Measurements from ENCODE around the gene SLC6A12. TPM values are rescaled to one million over a fixed set of nuclear protein-coding genes. Genes with fewer than 3 reads are reported as not detected.

SLC6A12 gene
- total RNA-seq, 1 donor from 2014 or later = 14.2 TPM

- TF ChIP-seq CTCF (IDR thresholded peaks at IDR 0.05) = no peak
- Histone ChIP-seq H3K9me3 (no peaks in the 10 kb centered on the region), H3K27me3 (ENCODE audit: low read depth) (no peaks in the 10 kb centered on the region), H3K4me1 (peaks cover 4% of the 10 kb centered on the region), H3K4me3 (no peak overlapping the region), H3K27ac (no peak overlapping the region), H3K36me3 (no peaks in the 10 kb centered on the region)
- ATAC-seq (no peak), DNase-seq (no peak)
- intact Hi-C loops (cut with DNase I) = no loop called here
Observed at GRCh38 chr12:228846-229200, 14.9 kb upstream of the SLC6A12 start.

- H3K4me1 ChIP-seq = peaks cover 2% of the 10 kb centered on the region
- no peak overlapping the region for H3K27ac ChIP-seq
- no peaks in the 10 kb centered on the region for H3K9me3 ChIP-seq
- H3K27me3 ChIP-seq (ENCODE audit: low read depth) = no peaks in the 10 kb centered on the region
- DNase-seq (no peak), ATAC-seq (no peak)
- intact Hi-C loops (cut with DNase I) = no loop called here
- H3K4me3 ChIP-seq = no peak overlapping the region
- no peaks in the 10 kb centered on the region for H3K36me3 ChIP-seq
- no peak for TF ChIP-seq CTCF (IDR thresholded peaks at IDR 0.05)
Observed at GRCh38 chr12:227923-228845, 14.2 kb upstream of the SLC6A12 start.

GRCh38 chr12:227286-227915 lies 13.4 kb upstream of the SLC6A12 start:
- H3K4me1 ChIP-seq = no peaks in the 10 kb centered on the region
- H3K27me3 ChIP-seq (ENCODE audit: low read depth) = no peaks in the 10 kb centered on the region
- no peaks in the 10 kb centered on the region for H3K36me3 ChIP-seq
- no peak for TF ChIP-seq CTCF (IDR thresholded peaks at IDR 0.05)
- ATAC-seq = no peak
- H3K27ac ChIP-seq = no peak overlapping the region
- DNase-seq = no peak
- no peaks in the 10 kb centered on the region for H3K9me3 ChIP-seq
- H3K4me3 ChIP-seq = no peak overlapping the region
- intact Hi-C loops (cut with DNase I) = no loop called here

- DNase-seq (no peak), ATAC-seq (no peak)
- TF ChIP-seq CTCF (IDR thresholded peaks at IDR 0.05) = no peak
- Histone ChIP-seq H3K36me3 (no peaks in the 10 kb centered on the region), H3K27ac (no peak overlapping the region), H3K4me1 (no peaks in the 10 kb centered on the region), H3K27me3 (ENCODE audit: low read depth) (no peaks in the 10 kb centered on the region), H3K9me3 (no peaks in the 10 kb centered on the region), H3K4me3 (no peak overlapping the region)
- intact Hi-C loops (cut with DNase I) = no loop called here
Observed at GRCh38 chr12:226401-226800, 12.4 kb upstream of the SLC6A12 start.

- H3K27me3 ChIP-seq (ENCODE audit: low read depth) = no peaks in the 10 kb centered on the region
- H3K4me3 ChIP-seq = no peak overlapping the region
- DNase-seq (no peak), ATAC-seq (no peak)
- TF ChIP-seq CTCF (IDR thresholded peaks at IDR 0.05) = no peak
- H3K27ac ChIP-seq = no peak overlapping the region
- intact Hi-C loops (cut with DNase I) = no loop called here
- no peaks in the 10 kb centered on the region for H3K36me3 ChIP-seq
- H3K4me1 ChIP-seq = no peaks in the 10 kb centered on the region
- H3K9me3 ChIP-seq = no peaks in the 10 kb centered on the region
Observed at GRCh38 chr12:225012-225411, 11.1 kb upstream of the SLC6A12 start.
